Epithelial cell of proximal tubule (primary cell): ENCODE measurements around the gene CBR1. TPM values are rescaled to one million over a fixed set of nuclear protein-coding genes. Genes with fewer than 3 reads are reported as not detected.

Source experiments
- DNase-seq: peaks from one replicate; pipeline ENCODE4 v3.0.0-alpha.2; 2011; ENCODE audit warnings: low read depth
- H3K4me3 ChIP-seq: 2 replicates; pipeline ENCODE4 v1.5.1; 2011; ENCODE audit warnings: low read depth, mild to moderate bottlenecking, low read length
- CTCF ChIP-seq: conservative IDR thresholded peaks from 2 replicates; pipeline ENCODE4 v1.5.1; 2012; ENCODE audit warnings: low read depth, mild to moderate bottlenecking, low read length
- total RNA-seq: library from RNA; depleted of rRNA; stranded (reverse); fragments of >200 nt; gene quantifications from 2 replicates; pipeline ENCODE4 v1.2.3, GENCODE V29; 2015

Gene CBR1
- total RNA-seq, 1 donor from 2014 or later = 118 TPM

GRCh38 chr21:36063375-36064084, 6.3 kb upstream of the CBR1 start:
- no peak for TF ChIP-seq CTCF
- H3K4me3 ChIP-seq = no peak overlapping the region
- no peak for DNase-seq

GRCh38 chr21:36064085-36064460, 5.8 kb upstream of the CBR1 start:
- no peak for DNase-seq
- TF ChIP-seq CTCF = no peak
- no peak overlapping the region for H3K4me3 ChIP-seq

GRCh38 chr21:36065497-36066036, 4.3 kb upstream of the CBR1 start:
- no peak for DNase-seq
- no peak for TF ChIP-seq CTCF
- H3K4me3 ChIP-seq = no peak overlapping the region

- DNase-seq = no peak
- no peak overlapping the region for H3K4me3 ChIP-seq
- no peak for TF ChIP-seq CTCF
These were observed 951 bp upstream of the CBR1 start for GRCh38 chr21:36068748-36069398.

GRCh38 chr21:36070999-36071398, 1.2 kb downstream of the CBR1 start:
- H3K4me3 ChIP-seq = peak overlapping the region; percentile 97
- DNase-seq = no peak
- TF ChIP-seq CTCF = no peak

- no peak for DNase-seq
- no peak for TF ChIP-seq CTCF
- H3K4me3 ChIP-seq = no peak overlapping the region
These were observed 2.8 kb downstream of the CBR1 start for GRCh38 chr21:36072453-36073162.
